H1 (cell line): ENCODE measurements around the gene RAD51B. TPM values are rescaled to one million over a fixed set of nuclear protein-coding genes. Genes with fewer than 3 reads are reported as not detected.

Source experiments
- BACH1 ChIP-seq: IDR thresholded peaks from 2 replicates; pipeline ENCODE4 v1.6.1; 2012; ENCODE audit warnings: low read length, improper control_type of control experiment
- CBX8 ChIP-seq: fragments of 300-800, 300-1000 bp; sonication (generic); IDR thresholded peaks from 2 replicates; pipeline ENCODE4 v1.7.1; 2016; ENCODE audit warnings: low read depth, low read length, borderline replicate concordance
- CTBP2 ChIP-seq: IDR thresholded peaks from 2 replicates; pipeline ENCODE4 v1.7.0; 2011; ENCODE audit warnings: borderline replicate concordance, mild to moderate bottlenecking, moderate library complexity, mixed read lengths, low read length; ENCODE audit not compliant: insufficient read depth, insufficient read length
- NANOG ChIP-seq: IDR thresholded peaks from 2 replicates; pipeline ENCODE4 v1.6.1; 2011; ENCODE audit warnings: low read length, low read depth, mild to moderate bottlenecking, inconsistent platforms; ENCODE audit not compliant: insufficient read depth, poor library complexity, severe bottlenecking
- PHF8 ChIP-seq: fragments of 200-600 bp; sonication (generic); conservative IDR thresholded peaks from 2 replicates; pipeline ENCODE4 v1.7.1; 2012; ENCODE audit warnings: low read depth, mild to moderate bottlenecking, inconsistent platforms, low read length, moderate library complexity
- SAP30 ChIP-seq: fragments of 300-600 bp; sonication (generic); IDR thresholded peaks from 2 replicates; pipeline ENCODE4 v1.7.1; 2012; ENCODE audit warnings: low read length, moderate library complexity, mild to moderate bottlenecking, inconsistent platforms; ENCODE audit not compliant: insufficient read depth, insufficient replicate concordance
- ZNF274 ChIP-seq: IDR thresholded peaks from 2 replicates; pipeline ENCODE4 v1.7.0; 2012; ENCODE audit warnings: low read length, borderline replicate concordance; ENCODE audit errors: extremely low read depth
- polyA plus RNA-seq, 7 experiments: library from polyadenylated mRNA; depleted of rRNA in 3 of 7; stranded (reverse) in 5 of 7; unstranded in 2 of 7; fragments of >200 nt in 5 of 7; fragments of 200-250 nt in 2 of 7; gene quantifications; 1 replicate in 5 of 7; 2 replicates in 1 of 7; 4 replicates in 1 of 7; pipeline versions ENCODE4 v1.2.1 to v1.2.3, GENCODE V29; 2011 to 2013; ENCODE audit warnings: missing spikeins in 2 of 7, mixed read lengths in 2 of 7
- total RNA-seq: library from RNA; stranded (reverse); fragmentation: NEBNext Ultra II Directional; extraction: Animal tissue kit (Norgen Biotek cat#: 25700); gene quantifications from 2 replicates; pipeline ENCODE4 v1.2.1, GENCODE V29; 2021
- TF ChIP-seq, protein P1 (sequence below): fragments of 300-600 bp; sonication (generic); IDR thresholded peaks from 2 replicates; pipeline ENCODE4 v1.7.1; 2012; ENCODE audit warnings: low read length, moderate library complexity, mild to moderate bottlenecking, inconsistent platforms; ENCODE audit not compliant: insufficient replicate concordance

Gene RAD51B
- total and polyA plus RNA-seq, 2 of the 8 experiments (the other 6 are each of a cell fraction or from before 2014, with no cell fraction given) = 3.9 to 14.9 TPM

DNA sequence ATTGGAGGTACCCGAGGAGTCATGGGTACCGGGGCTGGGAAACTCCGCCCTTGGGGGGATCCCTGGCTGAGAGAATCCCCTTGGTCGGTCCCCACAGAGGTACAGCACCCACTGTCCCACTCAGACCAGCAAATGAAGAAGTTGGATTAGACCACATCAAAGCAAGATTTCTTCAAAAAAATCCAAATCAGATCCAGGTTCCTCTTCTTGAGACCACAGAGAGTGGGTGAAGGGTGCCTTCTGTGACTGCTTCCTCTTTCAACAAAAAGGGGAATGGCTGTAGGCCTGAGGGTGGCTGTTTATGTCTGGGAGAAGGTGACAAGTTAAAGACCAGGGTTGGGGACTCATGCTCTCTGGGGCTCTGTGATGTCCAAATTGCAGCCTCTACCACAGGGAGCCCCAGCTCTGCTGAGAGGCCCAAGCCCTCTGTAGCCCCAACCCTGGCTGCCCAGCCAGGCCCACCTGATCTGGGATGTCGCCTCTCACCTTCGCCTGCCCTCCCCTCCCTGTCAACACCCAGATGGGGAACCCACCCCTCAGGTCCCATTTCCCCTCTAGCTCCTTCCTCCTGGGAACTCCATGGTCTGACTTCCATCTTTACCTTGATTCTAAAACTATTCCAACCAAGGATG, 922.4 kb downstream of the RAD51B start (continued):
- TF ChIP-seq, protein P1, sequence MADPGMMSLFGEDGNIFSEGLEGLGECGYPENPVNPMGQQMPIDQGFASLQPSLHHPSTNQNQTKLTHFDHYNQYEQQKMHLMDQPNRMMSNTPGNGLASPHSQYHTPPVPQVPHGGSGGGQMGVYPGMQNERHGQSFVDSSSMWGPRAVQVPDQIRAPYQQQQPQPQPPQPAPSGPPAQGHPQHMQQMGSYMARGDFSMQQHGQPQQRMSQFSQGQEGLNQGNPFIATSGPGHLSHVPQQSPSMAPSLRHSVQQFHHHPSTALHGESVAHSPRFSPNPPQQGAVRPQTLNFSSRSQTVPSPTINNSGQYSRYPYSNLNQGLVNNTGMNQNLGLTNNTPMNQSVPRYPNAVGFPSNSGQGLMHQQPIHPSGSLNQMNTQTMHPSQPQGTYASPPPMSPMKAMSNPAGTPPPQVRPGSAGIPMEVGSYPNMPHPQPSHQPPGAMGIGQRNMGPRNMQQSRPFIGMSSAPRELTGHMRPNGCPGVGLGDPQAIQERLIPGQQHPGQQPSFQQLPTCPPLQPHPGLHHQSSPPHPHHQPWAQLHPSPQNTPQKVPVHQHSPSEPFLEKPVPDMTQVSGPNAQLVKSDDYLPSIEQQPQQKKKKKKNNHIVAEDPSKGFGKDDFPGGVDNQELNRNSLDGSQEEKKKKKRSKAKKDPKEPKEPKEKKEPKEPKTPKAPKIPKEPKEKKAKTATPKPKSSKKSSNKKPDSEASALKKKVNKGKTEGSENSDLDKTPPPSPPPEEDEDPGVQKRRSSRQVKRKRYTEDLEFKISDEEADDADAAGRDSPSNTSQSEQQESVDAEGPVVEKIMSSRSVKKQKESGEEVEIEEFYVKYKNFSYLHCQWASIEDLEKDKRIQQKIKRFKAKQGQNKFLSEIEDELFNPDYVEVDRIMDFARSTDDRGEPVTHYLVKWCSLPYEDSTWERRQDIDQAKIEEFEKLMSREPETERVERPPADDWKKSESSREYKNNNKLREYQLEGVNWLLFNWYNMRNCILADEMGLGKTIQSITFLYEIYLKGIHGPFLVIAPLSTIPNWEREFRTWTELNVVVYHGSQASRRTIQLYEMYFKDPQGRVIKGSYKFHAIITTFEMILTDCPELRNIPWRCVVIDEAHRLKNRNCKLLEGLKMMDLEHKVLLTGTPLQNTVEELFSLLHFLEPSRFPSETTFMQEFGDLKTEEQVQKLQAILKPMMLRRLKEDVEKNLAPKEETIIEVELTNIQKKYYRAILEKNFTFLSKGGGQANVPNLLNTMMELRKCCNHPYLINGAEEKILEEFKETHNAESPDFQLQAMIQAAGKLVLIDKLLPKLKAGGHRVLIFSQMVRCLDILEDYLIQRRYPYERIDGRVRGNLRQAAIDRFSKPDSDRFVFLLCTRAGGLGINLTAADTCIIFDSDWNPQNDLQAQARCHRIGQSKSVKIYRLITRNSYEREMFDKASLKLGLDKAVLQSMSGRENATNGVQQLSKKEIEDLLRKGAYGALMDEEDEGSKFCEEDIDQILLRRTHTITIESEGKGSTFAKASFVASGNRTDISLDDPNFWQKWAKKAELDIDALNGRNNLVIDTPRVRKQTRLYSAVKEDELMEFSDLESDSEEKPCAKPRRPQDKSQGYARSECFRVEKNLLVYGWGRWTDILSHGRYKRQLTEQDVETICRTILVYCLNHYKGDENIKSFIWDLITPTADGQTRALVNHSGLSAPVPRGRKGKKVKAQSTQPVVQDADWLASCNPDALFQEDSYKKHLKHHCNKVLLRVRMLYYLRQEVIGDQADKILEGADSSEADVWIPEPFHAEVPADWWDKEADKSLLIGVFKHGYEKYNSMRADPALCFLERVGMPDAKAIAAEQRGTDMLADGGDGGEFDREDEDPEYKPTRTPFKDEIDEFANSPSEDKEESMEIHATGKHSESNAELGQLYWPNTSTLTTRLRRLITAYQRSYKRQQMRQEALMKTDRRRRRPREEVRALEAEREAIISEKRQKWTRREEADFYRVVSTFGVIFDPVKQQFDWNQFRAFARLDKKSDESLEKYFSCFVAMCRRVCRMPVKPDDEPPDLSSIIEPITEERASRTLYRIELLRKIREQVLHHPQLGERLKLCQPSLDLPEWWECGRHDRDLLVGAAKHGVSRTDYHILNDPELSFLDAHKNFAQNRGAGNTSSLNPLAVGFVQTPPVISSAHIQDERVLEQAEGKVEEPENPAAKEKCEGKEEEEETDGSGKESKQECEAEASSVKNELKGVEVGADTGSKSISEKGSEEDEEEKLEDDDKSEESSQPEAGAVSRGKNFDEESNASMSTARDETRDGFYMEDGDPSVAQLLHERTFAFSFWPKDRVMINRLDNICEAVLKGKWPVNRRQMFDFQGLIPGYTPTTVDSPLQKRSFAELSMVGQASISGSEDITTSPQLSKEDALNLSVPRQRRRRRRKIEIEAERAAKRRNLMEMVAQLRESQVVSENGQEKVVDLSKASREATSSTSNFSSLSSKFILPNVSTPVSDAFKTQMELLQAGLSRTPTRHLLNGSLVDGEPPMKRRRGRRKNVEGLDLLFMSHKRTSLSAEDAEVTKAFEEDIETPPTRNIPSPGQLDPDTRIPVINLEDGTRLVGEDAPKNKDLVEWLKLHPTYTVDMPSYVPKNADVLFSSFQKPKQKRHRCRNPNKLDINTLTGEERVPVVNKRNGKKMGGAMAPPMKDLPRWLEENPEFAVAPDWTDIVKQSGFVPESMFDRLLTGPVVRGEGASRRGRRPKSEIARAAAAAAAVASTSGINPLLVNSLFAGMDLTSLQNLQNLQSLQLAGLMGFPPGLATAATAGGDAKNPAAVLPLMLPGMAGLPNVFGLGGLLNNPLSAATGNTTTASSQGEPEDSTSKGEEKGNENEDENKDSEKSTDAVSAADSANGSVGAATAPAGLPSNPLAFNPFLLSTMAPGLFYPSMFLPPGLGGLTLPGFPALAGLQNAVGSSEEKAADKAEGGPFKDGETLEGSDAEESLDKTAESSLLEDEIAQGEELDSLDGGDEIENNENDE = no peak
- TF ChIP-seq CBX8 (no peak), CTBP2 (no peak), PHF8 (no peak), SAP30 (no peak), NANOG (no peak), ZNF274 (no peak), BACH1 (no peak)
